Mesenchymal stem cell (in vitro differentiated cells and primary cell): ENCODE measurements around the gene PDCD6IP.
"Not testable (repeated sequence)": the region's sequence is repeated elsewhere in the genome, so short reads cannot be mapped to it uniquely, and the experiment has no call there.

Experiments
- DNase-seq: peaks from one replicate; pipeline ENCODE4 v3.0.0-alpha.2; 2013
- H2AFZ ChIP-seq: one replicate; pipeline ENCODE4 v1.6.1; 2013; ENCODE audit warnings: low read depth, mild to moderate bottlenecking, control low read depth, inconsistent platforms, low read length, moderate library complexity
- H2AK5ac ChIP-seq: 2 replicates; pipeline ENCODE4 v1.6.1; 2013; ENCODE audit warnings: low read length, moderate library complexity, mild to moderate bottlenecking, inconsistent platforms; ENCODE audit not compliant: severe bottlenecking
- H2BK120ac ChIP-seq: one replicate; pipeline ENCODE4 v1.6.1; 2013; ENCODE audit warnings: low read depth, mild to moderate bottlenecking, inconsistent platforms, low read length, moderate library complexity
- H2BK12ac ChIP-seq, 2 experiments: one replicate each; pipeline ENCODE4 v1.6.1; 2013; ENCODE audit warnings: inconsistent platforms in 2 of 2, low read length in 2 of 2, mild to moderate bottlenecking in 2 of 2, moderate library complexity in 2 of 2, control low read depth in 1 of 2
- H2BK15ac ChIP-seq: one replicate; pipeline ENCODE4 v1.6.1; 2013; ENCODE audit warnings: mild to moderate bottlenecking, low read depth, inconsistent platforms; ENCODE audit not compliant: poor library complexity, severe bottlenecking
- H2BK5ac ChIP-seq: 2 replicates; pipeline ENCODE4 v1.6.1; 2013; ENCODE audit warnings: low read depth, mild to moderate bottlenecking, low read length, control low read depth, inconsistent platforms; ENCODE audit not compliant: poor library complexity, severe bottlenecking
- H3K14ac ChIP-seq, 2 experiments: one replicate each; pipeline ENCODE4 v1.6.1; 2013; ENCODE audit warnings: inconsistent platforms in 2 of 2, low read length in 2 of 2, control low read depth in 1 of 2, mild to moderate bottlenecking in 1 of 2, moderate library complexity in 1 of 2
- H3K18ac ChIP-seq, 2 experiments: one replicate each; pipeline ENCODE4 v1.6.1; 2013; ENCODE audit warnings: inconsistent platforms in 2 of 2, low read length in 2 of 2, control low read depth in 1 of 2, low read depth in 1 of 2, mild to moderate bottlenecking in 1 of 2
- H3K23ac ChIP-seq, 2 experiments: one replicate each; pipeline ENCODE4 v1.6.1; 2013; ENCODE audit warnings: inconsistent platforms in 2 of 2, low read length in 2 of 2, mild to moderate bottlenecking in 2 of 2, moderate library complexity in 2 of 2, control low read depth in 1 of 2
- H3K27ac ChIP-seq: 2 replicates; pipeline ENCODE4 v1.5.1; 2013; ENCODE audit warnings: mild to moderate bottlenecking, moderate library complexity, low read length, control low read depth, inconsistent platforms; ENCODE audit not compliant: poor library complexity, severe bottlenecking
- H3K27me3 ChIP-seq, 2 experiments: 2 replicates each; pipeline versions ENCODE4 v1.6.1 to v1.7.0; 2013; ENCODE audit warnings: low read length in 2 of 2, mild to moderate bottlenecking in 2 of 2, moderate library complexity in 2 of 2, control low read depth in 1 of 2, inconsistent platforms in 1 of 2; ENCODE audit not compliant: control insufficient read depth in 1 of 2, insufficient read depth in 1 of 2
- H3K36me3 ChIP-seq, 2 experiments: 2 replicates each; pipeline versions ENCODE4 v1.6.1 to v1.7.0; 2013; ENCODE audit warnings: low read length in 2 of 2, control low read depth in 1 of 2, inconsistent platforms in 1 of 2, low read depth in 1 of 2, mild to moderate bottlenecking in 1 of 2; ENCODE audit not compliant: insufficient read depth in 2 of 2, control insufficient read depth in 1 of 2
- H3K4ac ChIP-seq, 2 experiments: one replicate each; pipeline ENCODE4 v1.6.1; 2013; ENCODE audit warnings: inconsistent platforms in 2 of 2, low read length in 2 of 2, mild to moderate bottlenecking in 2 of 2, moderate library complexity in 2 of 2, control low read depth in 1 of 2, low read depth in 1 of 2
- H3K4me1 ChIP-seq: 2 replicates; pipeline ENCODE4 v1.6.1; 2013; ENCODE audit warnings: low read depth, low read length, control low read depth; ENCODE audit not compliant: control insufficient read depth, insufficient read depth
- H3K4me2 ChIP-seq: 2 replicates; pipeline ENCODE4 v1.6.1; 2013; ENCODE audit warnings: low read length, mild to moderate bottlenecking, inconsistent platforms; ENCODE audit not compliant: poor library complexity, severe bottlenecking
- H3K4me3 ChIP-seq, 2 experiments: 2 replicates each; pipeline versions ENCODE4 v1.5.1 to v1.7.0; 2013; ENCODE audit warnings: low read length in 2 of 2, mild to moderate bottlenecking in 2 of 2, control low read depth in 1 of 2, low read depth in 1 of 2; ENCODE audit not compliant: insufficient read depth in 1 of 2
- H3K79me1 ChIP-seq: replicated peaks from 2 replicates; pipeline ENCODE4 v1.6.1; 2013; ENCODE audit warnings: mild to moderate bottlenecking, control low read depth, low read length, inconsistent platforms; ENCODE audit not compliant: poor library complexity, severe bottlenecking
- H3K9ac ChIP-seq: 2 replicates; pipeline ENCODE4 v1.7.0; 2013; ENCODE audit warnings: mild to moderate bottlenecking, low read length, moderate library complexity
- H3K9me3 ChIP-seq: 2 replicates; pipeline ENCODE4 v1.7.0; 2013; ENCODE audit warnings: mild to moderate bottlenecking, low read length; ENCODE audit not compliant: control insufficient read depth
- H4K8ac ChIP-seq: one replicate; pipeline ENCODE4 v1.6.1; 2013; ENCODE audit warnings: inconsistent platforms, mild to moderate bottlenecking, low read length, moderate library complexity
- H4K91ac ChIP-seq: one replicate; pipeline ENCODE4 v1.6.1; 2013; ENCODE audit warnings: mild to moderate bottlenecking, low read length, inconsistent platforms
- WGBS: methylation state at CpG from one replicate; pipeline ENCODE4 v1.1.7; 2013; ENCODE audit warnings: mixed read lengths; 5-methylcytosine and 5-hydroxymethylcytosine counted together

PDCD6IP gene

GRCh38 chr3:33840179-33840578 lies 41.7 kb downstream of the PDCD6IP start:
- Histone ChIP-seq H2BK15ac (no peak overlapping the region), H3K27me3 (no peaks in the 10 kb centered on the region), H3K18ac (no peak overlapping the region), H2AK5ac (no peak overlapping the region), H2BK5ac (no peak overlapping the region), H2AFZ (no peak overlapping the region), H3K9ac (no peak overlapping the region), H3K27ac (no peak overlapping the region), H3K4me2 (no peak overlapping the region), H3K36me3 (peaks cover 10 to 75% of the 10 kb centered on the region in 2 experiments), H3K14ac (no peak overlapping the region), H4K91ac (no peak overlapping the region), H4K8ac (no peak overlapping the region), H3K4ac (no peak overlapping the region), H2BK12ac (no peak overlapping the region), H2BK120ac (no peak overlapping the region), H3K9me3 (no peaks in the 10 kb centered on the region), H3K4me3 (no peak overlapping the region), H3K23ac (no peak overlapping the region), H3K4me1 (no peaks in the 10 kb centered on the region), H3K79me1 (peaks cover 10% of the 10 kb centered on the region)
- WGBS: 100% methylated on average over 2 of the region's 2 CpGs
- no peak for DNase-seq

DNA sequence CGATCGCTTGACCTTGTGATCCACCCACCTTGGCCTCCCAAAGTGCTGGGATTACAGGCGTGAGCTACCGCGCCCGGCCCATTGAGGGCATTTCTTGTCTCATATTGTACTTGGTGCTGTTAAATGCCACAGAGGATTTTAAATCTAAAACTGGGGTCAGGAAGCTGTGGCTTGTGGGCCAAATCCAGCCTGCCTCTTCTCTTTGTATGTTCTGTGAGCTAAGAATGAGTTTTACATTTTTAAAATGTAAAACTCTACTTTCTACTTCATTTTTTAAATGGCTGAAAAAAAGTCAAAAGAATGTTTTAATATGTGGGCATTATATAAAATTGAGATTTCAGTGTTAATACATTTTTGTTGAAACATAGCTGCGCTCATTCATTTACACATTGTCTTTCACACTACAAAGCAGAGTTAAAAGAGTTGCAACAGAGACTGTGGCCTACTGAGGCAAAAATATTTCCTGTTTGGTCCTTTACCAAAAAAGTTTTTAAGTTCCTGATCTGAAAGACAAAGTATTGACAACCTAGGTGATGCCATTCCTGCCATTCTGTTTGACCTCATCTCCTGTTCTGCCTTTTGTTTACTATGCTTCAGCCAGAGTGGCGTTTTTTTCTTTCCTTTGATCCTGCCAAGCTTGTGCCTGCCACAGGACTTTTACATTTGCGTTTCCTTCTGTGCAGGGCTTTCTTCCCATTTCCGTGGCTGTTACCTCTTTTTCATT lies 50.4 kb downstream of the PDCD6IP start:
- no peak overlapping the region for H3K4me3 ChIP-seq
- H3K9ac ChIP-seq: no peak overlapping the region
- no peak overlapping the region for H3K14ac ChIP-seq
- H3K27ac ChIP-seq: no peak overlapping the region
- H3K4ac ChIP-seq: no peak overlapping the region
- no peaks in the 10 kb centered on the region for H3K27me3 ChIP-seq
- no peak overlapping the region for H4K8ac ChIP-seq
- H2AK5ac ChIP-seq: no peak overlapping the region
- H4K91ac ChIP-seq: no peak overlapping the region
- no peak overlapping the region for H2BK5ac ChIP-seq
- no peaks in the 10 kb centered on the region for H3K4me1 ChIP-seq
- 90% methylated on average over 9 of the region's 10 CpGs for WGBS
- H2AFZ ChIP-seq: no peak overlapping the region
- no peaks in the 10 kb centered on the region for H3K9me3 ChIP-seq
- H3K23ac ChIP-seq: no peak overlapping the region
- H3K36me3 ChIP-seq: peaks cover 4 to 65% of the 10 kb centered on the region in 2 experiments
- no peak overlapping the region for H2BK120ac ChIP-seq
- no peak overlapping the region for H2BK12ac ChIP-seq
- no peak overlapping the region for H2BK15ac ChIP-seq
- no peak overlapping the region for H3K4me2 ChIP-seq
- DNase-seq: no peak
- no peak overlapping the region for H3K18ac ChIP-seq
- peaks cover 9% of the 10 kb centered on the region for H3K79me1 ChIP-seq

- not testable (repeated sequence) for H2BK5ac ChIP-seq, H4K91ac ChIP-seq, H3K27me3 ChIP-seq, H3K9me3 ChIP-seq, H3K23ac ChIP-seq, H3K18ac ChIP-seq, H3K4ac ChIP-seq, H2AK5ac ChIP-seq, H2BK15ac ChIP-seq, H3K4me3 ChIP-seq, H2BK12ac ChIP-seq, H3K79me1 ChIP-seq, H2AFZ ChIP-seq, H2BK120ac ChIP-seq, H3K27ac ChIP-seq, H3K4me1 ChIP-seq, H4K8ac ChIP-seq, H3K4me2 ChIP-seq, DNase-seq, H3K9ac ChIP-seq, H3K14ac ChIP-seq
- H3K36me3 ChIP-seq: peaks cover 0 to 61% of the 10 kb centered on the region in 2 experiments
- no CpG with 5 or more reads among the region's 3 CpGs for WGBS
Measured at GRCh38 chr3:33850599-33850998, 52.2 kb downstream of the PDCD6IP start.

GRCh38 chr3:33855407-33855806 lies 57.0 kb downstream of the PDCD6IP start:
- not testable (repeated sequence) for H3K9me3 ChIP-seq, H2BK12ac ChIP-seq, H2AFZ ChIP-seq, H4K8ac ChIP-seq, H3K4ac ChIP-seq, H3K14ac ChIP-seq, DNase-seq, H3K27ac ChIP-seq, H2BK120ac ChIP-seq, H2BK15ac ChIP-seq, H3K4me2 ChIP-seq, H2AK5ac ChIP-seq, H3K4me1 ChIP-seq, H3K4me3 ChIP-seq, H2BK5ac ChIP-seq, H3K23ac ChIP-seq, H3K27me3 ChIP-seq, H3K18ac ChIP-seq, H4K91ac ChIP-seq, H3K79me1 ChIP-seq
- Histone ChIP-seq H3K9ac (peak overlapping the region; percentile 43), H3K36me3 (peaks cover 4 to 73% of the 10 kb centered on the region in 2 experiments)
- no CpG with 5 or more reads among the region's 1 CpG for WGBS
